ENCODE data around the gene ABCA6.

ABCA6 gene

GRCh38 chr17:69143151-69143550, 1.5 kb upstream of the ABCA6 start:
- DNase-seq (ENCODE audit: low spot score) = no peak

GRCh38 chr17:69142175-69142802, 594 bp upstream of the ABCA6 start:
- DNase-seq (ENCODE audit: low spot score) = no peak

GRCh38 chr17:69134112-69134511, 7.6 kb downstream of the ABCA6 start:
- DNase-seq (ENCODE audit: low spot score) = no peak

GRCh38 chr17:69130627-69131296, 10.9 kb downstream of the ABCA6 start:
- no peak for DNase-seq (ENCODE audit: low spot score)

- DNase-seq (ENCODE audit: low spot score) = peak; percentile 26
These were observed 18.1 kb downstream of the ABCA6 start for GRCh38 chr17:69123626-69124025.

GRCh38 chr17:69122065-69122464, 19.6 kb downstream of the ABCA6 start:
- no peak for DNase-seq (ENCODE audit: low spot score)

GRCh38 chr17:69117855-69118784, 23.6 kb downstream of the ABCA6 start:
- peak; percentile 3 for DNase-seq (ENCODE audit: low spot score)

- DNase-seq (ENCODE audit: low spot score) = no peak
These were observed 29.9 kb downstream of the ABCA6 start for GRCh38 chr17:69111794-69112193.

- DNase-seq (ENCODE audit: low spot score) = no peak
These were observed 35.6 kb downstream of the ABCA6 start for GRCh38 chr17:69105907-69106730.

- DNase-seq (ENCODE audit: low spot score) = no peak
These were observed 38.0 kb downstream of the ABCA6 start for GRCh38 chr17:69103557-69104233.

- no peak for DNase-seq (ENCODE audit: low spot score)
These were observed 43.1 kb downstream of the ABCA6 start for GRCh38 chr17:69098625-69099024.

GRCh38 chr17:69096541-69096940, 45.2 kb downstream of the ABCA6 start:
- no peak for DNase-seq (ENCODE audit: low spot score)

GRCh38 chr17:69093995-69094394, 47.7 kb downstream of the ABCA6 start:
- no peak for DNase-seq (ENCODE audit: low spot score)

- no peak for DNase-seq (ENCODE audit: low spot score)
These were observed 48.4 kb downstream of the ABCA6 start for GRCh38 chr17:69093279-69093789.

GRCh38 chr17:69090365-69090764, 51.3 kb downstream of the ABCA6 start:
- no peak for DNase-seq (ENCODE audit: low spot score)

- DNase-seq (ENCODE audit: low spot score) = no peak
These were observed 53.0 kb downstream of the ABCA6 start for GRCh38 chr17:69088643-69089200.

- no peak for DNase-seq (ENCODE audit: low spot score)
These were observed 55.1 kb downstream of the ABCA6 start for GRCh38 chr17:69086641-69087040.

GRCh38 chr17:69084911-69085310, 56.8 kb downstream of the ABCA6 start:
- no peak for DNase-seq (ENCODE audit: low spot score)

- DNase-seq (ENCODE audit: low spot score) = no peak
These were observed 59.0 kb downstream of the ABCA6 start for GRCh38 chr17:69082696-69083095.

GRCh38 chr17:69078864-69079263, 62.8 kb downstream of the ABCA6 start:
- DNase-seq (ENCODE audit: low spot score) = no peak

GRCh38 chr17:69075823-69076222, 65.9 kb downstream of the ABCA6 start:
- DNase-seq (ENCODE audit: low spot score) = no peak

All from globus pallidus (tissue), 1 donor.